IMR-90 (cell line): ENCODE results near the gene SLC29A2.

Experiments
- CTCF ChIP-seq: conservative IDR thresholded peaks from 2 replicates; pipeline ENCODE4 v1.5.1; 2012; ENCODE audit warnings: mild to moderate bottlenecking, low read depth, low read length, improper control_type of control experiment
- FOS ChIP-seq: fragments of 150-350 bp; IDR thresholded peaks from 2 replicates; pipeline ENCODE4 v1.6.1; 2016; ENCODE audit warnings: low read depth, low read length
- POLR2A ChIP-seq: IDR thresholded peaks from 2 replicates; pipeline ENCODE4 v1.6.1; 2012; ENCODE audit warnings: mild to moderate bottlenecking, low read depth, low read length
- SMC3 ChIP-seq: fragments of 150-350 bp; IDR thresholded peaks from 2 replicates; pipeline ENCODE4 v1.6.1; 2016; ENCODE audit warnings: low read depth, mild to moderate bottlenecking, antibody characterized with exemption, low read length, moderate library complexity

GRCh38 chr11:66332371-66333219 lies 39.0 kb downstream of the SLC29A2 start:
- TF ChIP-seq CTCF (no peak), POLR2A (no peak), FOS (no peak), SMC3 (no peak)
